CD14-positive monocyte (primary cell): Measurements from ENCODE around the gene BORCS8. TPM values are rescaled to one million over a fixed set of nuclear protein-coding genes. Genes with fewer than 3 reads are reported as not detected.

Source experiments
- DNase-seq, 3 donors: peaks; one replicate each; pipeline ENCODE4 v3.0.0-alpha.2; 2011 to 2022
- H2AFZ ChIP-seq: 2 replicates; pipeline ENCODE4 v1.6.0; 2012; ENCODE audit warnings: mild to moderate bottlenecking, low read depth, low read length, inconsistent platforms; ENCODE audit not compliant: insufficient read depth, poor library complexity, severe bottlenecking
- H3K27ac ChIP-seq, 2 donors: 1 replicate in 1 of 2; 2 replicates in 1 of 2; pipeline ENCODE4 v1.5.1; 2012 to 2013; ENCODE audit warnings: low read length in 2 of 2, control low read depth in 1 of 2, inconsistent platforms in 1 of 2, low read depth in 1 of 2, mild to moderate bottlenecking in 1 of 2
- H3K27me3 ChIP-seq, 2 donors: one replicate each; pipeline versions ENCODE4 v1.6.0 to v1.6.1; 2011 to 2013; ENCODE audit warnings: low read length in 2 of 2; ENCODE audit not compliant: control insufficient read depth in 2 of 2, insufficient read depth in 2 of 2
- H3K36me3 ChIP-seq, 2 donors: replicated peaks in 1 of 2; 1 replicate in 1 of 2; 2 replicates in 1 of 2; pipeline versions ENCODE4 v1.5.1 to v1.6.1; 2012 to 2013; ENCODE audit warnings: low read length in 2 of 2, control low read depth in 1 of 2, inconsistent platforms in 1 of 2, mild to moderate bottlenecking in 1 of 2; ENCODE audit not compliant: insufficient read depth in 2 of 2, control insufficient read depth in 1 of 2
- H3K4me1 ChIP-seq, 2 donors: 1 replicate in 1 of 2; 2 replicates in 1 of 2; pipeline versions ENCODE4 v1.5.1 to v1.6.1; 2012 to 2013; ENCODE audit warnings: low read length in 2 of 2, control low read depth in 1 of 2, inconsistent platforms in 1 of 2, mild to moderate bottlenecking in 1 of 2, moderate library complexity in 1 of 2; ENCODE audit not compliant: insufficient read depth in 2 of 2, control insufficient read depth in 1 of 2
- H3K4me2 ChIP-seq: replicated peaks from 2 replicates; pipeline ENCODE3; 2012; ENCODE audit warnings: low read length, moderate library complexity, mild to moderate bottlenecking; ENCODE audit not compliant: poor library complexity, severe bottlenecking; ENCODE audit errors: extremely low read depth
- H3K4me3 ChIP-seq, 3 experiments: fragments of 200-600 bp in 1 of 3; sonication (generic) in 1 of 3; replicated peaks in 1 of 3; 1 replicate in 2 of 3; 2 replicates in 1 of 3; pipeline ENCODE4 v1.5.1; 2011 to 2013; ENCODE audit warnings: low read length in 3 of 3, mild to moderate bottlenecking in 3 of 3, control low read depth in 2 of 3, low read depth in 2 of 3, inconsistent platforms in 1 of 3, moderate library complexity in 1 of 3
- H3K79me2 ChIP-seq: 2 replicates; pipeline ENCODE4 v1.6.0; 2012; ENCODE audit warnings: mild to moderate bottlenecking, control low read depth, inconsistent platforms, low read length, moderate library complexity; ENCODE audit not compliant: insufficient read depth
- H3K9ac ChIP-seq: 2 replicates; pipeline ENCODE4 v1.6.0; 2017; ENCODE audit warnings: low read length, mild to moderate bottlenecking; ENCODE audit not compliant: insufficient read depth, poor library complexity, severe bottlenecking
- H3K9me3 ChIP-seq, 2 donors: replicated peaks in 1 of 2; 1 replicate in 1 of 2; 2 replicates in 1 of 2; pipeline versions ENCODE4 v1.5.1 to v1.6.1; 2012 to 2013; ENCODE audit warnings: low read length in 2 of 2, control low read depth in 1 of 2; ENCODE audit not compliant: control insufficient read depth in 1 of 2, insufficient read depth in 1 of 2
- H4K20me1 ChIP-seq: 2 replicates; pipeline ENCODE4 v1.6.0; 2012; ENCODE audit warnings: mild to moderate bottlenecking, low read length, control low read depth, moderate library complexity; ENCODE audit not compliant: insufficient read depth
- H3K27ac Mint-ChIP-seq, 7 donors: one replicate each; pipeline ENCODE4 v1.8.0; 2020; ENCODE audit warnings: mild to moderate bottlenecking in 7 of 7, mixed read lengths in 7 of 7, moderate library complexity in 6 of 7, inconsistent platforms in 2 of 7
- H3K27me3 Mint-ChIP-seq, 3 donors: one replicate each; pipeline ENCODE4 v1.8.0; 2021 to 2022; ENCODE audit warnings: low read depth in 3 of 3, mild to moderate bottlenecking in 3 of 3, mixed read lengths in 3 of 3, moderate library complexity in 3 of 3, inconsistent platforms in 1 of 3
- H3K36me3 Mint-ChIP-seq, 2 donors: one replicate each; pipeline ENCODE4 v1.8.0; 2020; ENCODE audit warnings: mixed read lengths in 2 of 2, inconsistent platforms in 1 of 2, mild to moderate bottlenecking in 1 of 2
- H3K4me1 Mint-ChIP-seq: one replicate; pipeline ENCODE4 v1.8.0; 2020; ENCODE audit warnings: mild to moderate bottlenecking, mixed read lengths
- H3K4me3 Mint-ChIP-seq, 2 donors: one replicate each; pipeline ENCODE4 v1.8.0; 2020; ENCODE audit warnings: mild to moderate bottlenecking in 2 of 2, mixed read lengths in 2 of 2, moderate library complexity in 1 of 2
- H3K9me3 Mint-ChIP-seq, 7 donors: one replicate each; pipeline ENCODE4 v1.8.0; 2020 to 2022; ENCODE audit warnings: mixed read lengths in 7 of 7, mild to moderate bottlenecking in 6 of 7, moderate library complexity in 6 of 7, inconsistent platforms in 2 of 7
- WGBS: methylation state at CpG from one replicate; pipeline ENCODE4 v1.1.5; 2013; ENCODE audit warnings: missing lambda C conversion rate; ENCODE audit not compliant: insufficient coverage; 5-methylcytosine and 5-hydroxymethylcytosine counted together
- intact Hi-C, 2 donors: fragments of 100-400 bp; cut with micrococcal nuclease; formaldehyde crosslinking; loops; one replicate each; pipeline versions ENCODE4 v1.15.0 to v1.15.1; 2023
- polyA plus RNA-seq, 3 donors: library from polyadenylated mRNA; depleted of rRNA in 1 of 3; unstranded in 2 of 3; stranded (reverse) in 1 of 3; fragments of 300-500 nt in 2 of 3; fragments of >200 nt in 1 of 3; fragmentation: Illumina TruSeq in 2 of 3; gene quantifications; 1 replicate in 2 of 3; 2 replicates in 1 of 3; pipeline ENCODE4 v1.2.3, GENCODE V29; 2012 to 2021
- TF ChIP-seq, protein P1 (sequence below): fragments of 200-600 bp; IDR thresholded peaks from one replicate; pipeline ENCODE4 v1.8.0; 2022; ENCODE audit warnings: antibody characterized with exemption, mild to moderate bottlenecking

BORCS8 gene
- polyA plus RNA-seq, 3 donors: 31.6 to 44.1 (median 36.5) TPM

DNA sequence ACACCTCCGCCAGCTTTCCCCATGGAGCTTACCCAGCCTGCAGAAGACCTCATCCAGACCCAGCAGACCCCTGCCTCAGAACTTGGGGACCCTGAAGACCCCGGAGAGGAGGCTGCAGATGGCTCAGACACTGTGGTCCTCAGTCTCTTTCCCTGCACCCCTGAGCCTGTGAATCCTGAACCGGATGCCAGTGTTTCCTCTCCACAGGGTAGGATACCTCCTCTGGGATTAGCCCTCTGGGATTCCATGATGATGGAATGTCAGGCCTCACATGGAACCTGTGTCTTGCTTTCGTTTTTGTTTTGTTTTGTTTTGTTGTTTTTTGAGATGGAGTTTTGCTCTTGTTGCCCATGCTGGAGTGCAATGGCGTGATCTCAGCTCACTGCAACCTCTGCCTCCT is 2.0 kb upstream of the BORCS8 start:
- Histone ChIP-seq H3K4me2 (peak overlapping the region; percentile 90), H3K4me3 (no peak overlapping the region), H3K9ac (no peak overlapping the region), H3K27me3 (no peaks in the 10 kb centered on the region), H2AFZ (no peak overlapping the region), H3K27ac (no peak overlapping the region), H3K4me1 (peaks cover 24 to 41% of the 10 kb centered on the region in 2 donors), H3K36me3 (peaks cover 21 to 29% of the 10 kb centered on the region in 2 donors), H3K9me3 (peaks cover 0 to 4% of the 10 kb centered on the region in 2 donors), H4K20me1 (peaks cover 19% of the 10 kb centered on the region), H3K79me2 (peaks cover 45% of the 10 kb centered on the region)
- intact Hi-C loops: loop anchor here (5.0 to 10.0 kb wide), 2 partner anchors 128 to 131 kb away; partner anchors contain the start of genes MAU2 (in 2 of the 2) and SUGP1 (in 2 of the 2)
- 100% methylated on average over 3 of the region's 5 CpGs for WGBS
- DNase-seq: no peak
- H3K27me3 Mint-ChIP-seq: peaks cover 0 to 2% (median 0%) of the 10 kb centered on the region in 3 donors
- peaks cover 36% of the 10 kb centered on the region for H3K4me1 Mint-ChIP-seq
- peak overlapping the region; percentile 20 to 99 (median 40) for H3K27ac Mint-ChIP-seq
- H3K36me3 Mint-ChIP-seq: peaks cover 33 to 47% of the 10 kb centered on the region in 2 donors
- TF ChIP-seq, protein P1, sequence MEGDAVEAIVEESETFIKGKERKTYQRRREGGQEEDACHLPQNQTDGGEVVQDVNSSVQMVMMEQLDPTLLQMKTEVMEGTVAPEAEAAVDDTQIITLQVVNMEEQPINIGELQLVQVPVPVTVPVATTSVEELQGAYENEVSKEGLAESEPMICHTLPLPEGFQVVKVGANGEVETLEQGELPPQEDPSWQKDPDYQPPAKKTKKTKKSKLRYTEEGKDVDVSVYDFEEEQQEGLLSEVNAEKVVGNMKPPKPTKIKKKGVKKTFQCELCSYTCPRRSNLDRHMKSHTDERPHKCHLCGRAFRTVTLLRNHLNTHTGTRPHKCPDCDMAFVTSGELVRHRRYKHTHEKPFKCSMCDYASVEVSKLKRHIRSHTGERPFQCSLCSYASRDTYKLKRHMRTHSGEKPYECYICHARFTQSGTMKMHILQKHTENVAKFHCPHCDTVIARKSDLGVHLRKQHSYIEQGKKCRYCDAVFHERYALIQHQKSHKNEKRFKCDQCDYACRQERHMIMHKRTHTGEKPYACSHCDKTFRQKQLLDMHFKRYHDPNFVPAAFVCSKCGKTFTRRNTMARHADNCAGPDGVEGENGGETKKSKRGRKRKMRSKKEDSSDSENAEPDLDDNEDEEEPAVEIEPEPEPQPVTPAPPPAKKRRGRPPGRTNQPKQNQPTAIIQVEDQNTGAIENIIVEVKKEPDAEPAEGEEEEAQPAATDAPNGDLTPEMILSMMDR: no peak
- peaks cover 0 to 2% (median 0%) of the 10 kb centered on the region in 7 donors for H3K9me3 Mint-ChIP-seq
- H3K4me3 Mint-ChIP-seq: peak overlapping the region in 1 of 2 donors; percentile 4

DNA sequence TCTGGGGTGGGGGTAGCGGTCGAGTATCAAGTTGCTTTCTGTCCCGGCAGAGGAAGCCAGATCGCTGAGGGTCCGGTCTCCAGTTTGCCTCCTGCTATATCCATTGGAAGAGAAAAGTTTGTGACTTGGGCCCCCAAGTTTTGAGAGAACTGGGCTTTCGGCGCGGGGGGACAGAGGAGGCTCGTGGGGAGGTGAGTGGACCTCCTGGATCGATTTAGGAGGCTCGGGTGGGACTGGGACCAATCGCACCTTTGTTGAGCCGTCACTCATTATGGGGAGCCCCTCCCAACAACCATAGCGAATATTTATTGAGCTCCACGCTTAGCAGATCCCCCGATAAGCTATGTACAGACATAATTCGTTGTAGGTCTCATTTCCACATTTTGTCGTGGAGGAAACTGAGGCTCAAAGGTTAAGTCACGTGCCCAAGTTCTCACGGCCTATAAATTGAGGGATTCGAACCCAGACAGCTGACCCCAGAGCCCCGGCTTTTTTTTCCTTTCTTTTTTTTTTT is 1.0 kb upstream of the BORCS8 start:
- Histone ChIP-seq H3K27me3 (no peaks in the 10 kb centered on the region), H3K27ac (peak overlapping the region; percentile 57 to 100), H2AFZ (peak overlapping the region; percentile 97), H3K79me2 (peaks cover 51% of the 10 kb centered on the region), H3K36me3 (peaks cover 12 to 19% of the 10 kb centered on the region in 2 donors), H4K20me1 (peaks cover 19% of the 10 kb centered on the region), H3K4me3 (peak overlapping the region; percentile 69 to 100 (median 85)), H3K4me1 (peaks cover 24 to 41% of the 10 kb centered on the region in 2 donors), H3K9me3 (peaks cover 0 to 10% of the 10 kb centered on the region in 2 donors), H3K4me2 (peak overlapping the region; percentile 90), H3K9ac (peak overlapping the region; percentile 99)
- Mint-ChIP-seq H3K4me1 (peaks cover 36% of the 10 kb centered on the region), H3K27ac (peak overlapping the region; percentile 91 to 99 (median 98)), H3K4me3 (peak overlapping the region; percentile 92 to 96), H3K36me3 (peaks cover 28 to 46% of the 10 kb centered on the region in 2 donors), H3K27me3 (peaks cover 0 to 2% (median 0%) of the 10 kb centered on the region in 3 donors), H3K9me3 (peaks cover 0 to 8% (median 3%) of the 10 kb centered on the region in 7 donors)
- WGBS: 1% methylated on average over 13 of the region's 22 CpGs
- no peak for DNase-seq
- TF ChIP-seq, protein P1: no peak
- intact Hi-C loops: loop anchor here (1.0 to 10.0 kb wide), 3 partner anchors 10 to 132 kb away; partner anchors contain the start of genes MAU2 (in 2 of the 2), SUGP1 (in 2 of the 2) and NR2C2AP (in 1 of the 2)
